PC-9 (cell line): ENCODE data around the gene ANKRD63.

Source experiments
- CTCF ChIP-seq: fragments of 200-600 bp; sonication (generic); conservative IDR thresholded peaks from 2 replicates; pipeline ENCODE4 v1.6.1; 2017; ENCODE audit warnings: mixed run types, antibody characterized with exemption, mild to moderate bottlenecking, moderate library complexity
- EZH2 ChIP-seq: fragments of 200-600 bp; sonication (generic); IDR thresholded peaks from 2 replicates; pipeline ENCODE4 v1.8.0; 2017; ENCODE audit warnings: antibody characterized with exemption, low read depth

GRCh38 chr15:40289140-40289775 is 6.4 kb upstream of the ANKRD63 start:
- TF ChIP-seq CTCF (no peak), EZH2 (no peak)
